HG02610 (cell line): ENCODE measurements around the gene RTN4IP1.
"Not testable (repeated sequence)": the region's sequence is repeated elsewhere in the genome, so short reads cannot be mapped to it uniquely, and the experiment has no call there.

Source experiments
- ATAC-seq: cut with Tn5 transposase; IDR thresholded peaks from one replicate; pipeline ENCODE4 v1.9.1; 2021; ENCODE audit warnings: mild to moderate bottlenecking, moderate library complexity; ENCODE audit not compliant: unreplicated experiment

Gene RTN4IP1

DNA sequence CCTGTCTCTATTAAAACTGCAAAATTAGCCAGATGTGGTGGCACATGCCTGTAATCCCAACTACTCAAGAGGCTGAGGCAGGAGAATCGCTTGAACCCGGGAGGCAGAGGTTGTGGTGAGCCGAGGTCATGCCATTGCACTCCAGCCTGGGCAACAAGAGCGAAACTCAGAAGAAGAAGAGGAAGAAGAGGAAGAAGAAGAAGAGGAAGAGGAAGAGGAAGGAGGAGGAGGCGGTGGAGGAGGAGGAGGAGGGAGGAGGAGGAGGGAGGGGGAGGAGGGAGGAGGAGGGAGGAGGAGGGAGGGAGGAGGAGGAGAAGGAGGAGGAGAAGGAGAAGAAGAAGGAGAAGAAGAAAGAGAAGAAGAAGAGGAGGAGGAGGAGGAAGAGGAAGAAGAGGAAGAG lies 40.4 kb downstream of the RTN4IP1 start:
- ATAC-seq, result not testable (repeated sequence)

DNA sequence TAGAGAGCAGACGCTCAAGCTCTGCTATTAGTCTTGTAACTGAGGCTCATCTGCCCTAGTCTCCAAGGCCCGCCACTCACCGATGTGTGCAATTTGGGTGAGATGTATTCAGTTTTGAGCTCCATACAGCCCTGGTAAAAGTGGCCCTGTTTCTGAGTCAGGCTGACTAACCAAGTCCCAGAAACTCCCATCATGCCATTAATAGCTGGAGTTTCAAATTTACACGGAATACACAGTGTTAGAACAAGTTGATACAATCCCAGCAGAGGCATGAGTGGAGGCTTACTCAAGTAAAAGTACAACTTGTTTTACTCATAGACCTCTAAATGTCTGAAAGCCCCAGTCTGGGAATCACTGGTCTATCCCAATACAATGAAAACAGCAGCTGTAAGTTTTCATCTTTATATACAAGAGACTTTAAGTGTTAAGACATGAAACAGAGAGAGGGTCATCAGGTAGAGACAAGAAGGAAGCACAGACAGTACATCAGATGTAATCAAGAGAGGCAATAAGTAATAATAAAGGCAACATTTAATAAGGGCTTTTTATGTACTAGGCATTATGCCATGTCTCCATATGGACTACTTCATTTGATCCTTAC lies 42.4 kb downstream of the RTN4IP1 start:
- ATAC-seq, result no peak

DNA sequence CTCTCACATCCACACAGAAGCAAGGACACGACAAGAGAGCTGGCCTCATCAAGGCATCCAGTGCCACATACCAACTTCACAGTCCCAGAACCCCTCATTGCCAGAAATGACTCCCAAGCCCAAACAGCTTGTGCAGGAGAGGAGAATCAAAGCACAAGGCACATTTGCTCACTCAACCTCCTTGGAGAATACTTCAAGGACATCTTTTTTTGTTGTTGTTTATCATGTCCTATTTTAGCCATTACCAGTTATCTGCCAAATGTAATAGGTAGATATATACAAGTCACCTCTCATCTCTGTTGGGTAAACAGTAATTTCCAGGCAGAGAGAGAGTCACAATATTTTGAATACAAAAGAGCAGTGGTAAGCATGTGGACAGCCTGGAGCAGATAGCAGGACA lies 47.8 kb downstream of the RTN4IP1 start:
- no peak for ATAC-seq

DNA sequence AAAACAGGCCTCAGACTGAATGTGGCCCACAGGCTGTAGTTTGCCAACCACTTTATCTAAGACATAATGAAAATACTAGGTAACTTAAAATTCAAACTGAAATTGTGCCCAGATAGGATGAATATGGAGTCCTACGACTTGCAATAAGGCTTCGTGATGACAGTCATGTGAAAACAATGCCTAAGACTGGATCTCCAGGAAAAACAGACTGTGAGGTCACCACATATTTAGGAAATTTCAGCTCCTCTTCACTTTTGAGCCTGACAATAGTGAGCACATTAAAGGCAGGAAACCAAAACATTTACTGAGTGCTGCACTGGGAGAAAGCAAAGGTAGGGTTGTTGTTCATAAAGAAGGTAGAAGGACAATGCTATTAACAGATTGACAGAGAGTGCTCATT lies 50.0 kb downstream of the RTN4IP1 start:
- no peak for ATAC-seq

DNA sequence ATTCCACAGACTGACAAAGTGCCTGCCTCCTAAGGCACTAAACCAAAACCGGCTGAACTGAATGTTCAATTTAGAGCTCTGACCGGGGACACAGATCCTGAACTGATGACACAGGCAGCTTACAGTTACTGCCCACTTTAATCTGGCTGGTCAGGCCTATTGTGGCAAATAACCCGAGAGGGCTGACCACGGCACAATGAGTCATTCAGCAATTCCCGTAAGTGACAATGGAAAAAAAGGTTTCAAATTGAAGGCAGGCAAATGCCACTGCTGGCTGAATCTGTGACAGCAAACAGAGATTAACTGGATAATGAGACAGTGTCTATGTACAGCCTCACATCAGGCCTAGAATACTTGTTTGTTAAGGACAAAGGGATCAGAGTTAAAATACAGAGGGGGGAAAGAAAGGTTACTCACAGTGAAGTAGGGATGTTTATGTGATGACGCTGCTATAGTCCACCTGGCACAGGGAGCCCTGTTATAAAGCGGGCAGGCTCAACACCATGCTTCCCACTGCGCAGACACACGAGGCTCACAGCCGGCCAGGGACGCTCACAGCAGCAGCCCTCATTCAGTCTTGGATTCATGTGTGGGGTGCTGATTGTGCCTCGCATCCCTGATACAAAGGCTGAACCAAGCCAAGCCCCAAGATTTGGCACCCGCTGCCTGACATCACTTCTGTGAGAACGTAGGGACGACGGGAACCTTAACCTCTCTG lies 54.4 kb downstream of the RTN4IP1 start:
- no peak for ATAC-seq

DNA sequence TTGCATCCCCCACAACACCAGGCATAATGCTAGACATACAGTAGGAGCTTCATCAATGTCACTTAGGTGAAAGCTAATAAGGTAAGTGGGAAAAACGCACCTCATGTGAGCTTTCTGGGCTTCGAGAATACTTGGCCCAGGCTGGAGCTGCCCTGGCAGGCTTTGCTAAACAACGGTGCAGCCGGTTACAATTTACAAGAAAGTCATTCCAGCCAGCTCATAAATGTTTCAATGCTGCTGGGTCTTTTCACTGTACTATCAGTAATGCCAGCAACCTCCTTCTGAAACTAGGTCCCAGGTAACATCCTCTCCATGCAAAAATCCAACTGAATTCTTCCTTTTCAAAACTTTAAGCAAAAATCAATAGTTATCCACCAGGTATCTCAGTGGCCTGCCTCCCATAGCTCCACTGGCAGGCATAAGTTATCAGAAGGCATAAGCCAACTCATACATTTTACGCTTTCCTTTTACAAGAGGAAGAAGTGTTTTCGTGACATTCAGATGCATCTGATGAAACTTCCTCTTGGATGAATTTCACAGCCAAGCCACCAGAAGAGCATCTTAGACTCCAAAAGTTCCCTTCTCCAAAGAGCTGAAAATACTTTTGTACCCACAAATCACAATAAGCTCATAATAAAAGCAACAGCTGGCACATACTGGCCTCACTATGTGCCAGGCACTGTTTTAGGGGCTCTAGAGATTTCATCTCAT lies 56.3 kb downstream of the RTN4IP1 start:
- ATAC-seq, result no peak

DNA sequence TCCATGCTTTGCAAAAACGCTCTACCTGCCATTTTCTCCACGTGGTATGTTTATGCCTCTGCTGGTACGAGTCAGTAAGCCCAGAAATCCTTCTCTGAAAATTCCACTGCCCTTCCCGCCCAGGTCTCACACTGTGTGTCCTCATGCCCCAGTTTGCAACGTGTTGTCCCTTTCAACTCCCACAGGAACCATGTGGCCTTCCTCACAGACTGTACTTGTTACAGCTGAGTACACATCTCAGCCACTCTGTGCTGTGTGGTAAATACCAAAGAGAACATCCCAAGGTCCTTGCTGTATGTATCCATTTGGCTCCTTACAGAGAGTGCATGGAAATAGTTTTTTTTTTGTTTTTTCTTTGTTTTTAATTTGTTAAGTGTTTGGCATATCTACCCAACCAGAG lies 56.9 kb downstream of the RTN4IP1 start:
- ATAC-seq, result no peak

DNA sequence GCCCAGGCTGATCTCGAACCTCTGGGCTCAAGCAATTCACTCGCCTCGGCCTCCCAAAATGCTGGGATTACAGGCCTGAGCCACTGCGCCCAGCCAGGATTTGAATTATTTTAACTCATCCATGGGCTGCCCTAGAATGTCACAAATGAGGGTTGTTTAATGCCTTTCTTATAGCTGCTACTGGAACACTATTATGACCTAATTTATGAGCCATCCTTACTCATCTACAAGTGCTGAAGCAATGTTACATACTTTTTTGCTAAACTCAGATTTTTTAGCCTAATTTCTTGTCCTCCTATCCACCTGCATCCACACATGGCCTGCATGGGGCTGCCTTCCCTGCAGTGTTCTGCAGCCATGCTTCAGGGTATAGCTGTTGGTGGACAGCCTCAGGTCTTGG lies 59.9 kb downstream of the RTN4IP1 start:
- ATAC-seq, result no peak

DNA sequence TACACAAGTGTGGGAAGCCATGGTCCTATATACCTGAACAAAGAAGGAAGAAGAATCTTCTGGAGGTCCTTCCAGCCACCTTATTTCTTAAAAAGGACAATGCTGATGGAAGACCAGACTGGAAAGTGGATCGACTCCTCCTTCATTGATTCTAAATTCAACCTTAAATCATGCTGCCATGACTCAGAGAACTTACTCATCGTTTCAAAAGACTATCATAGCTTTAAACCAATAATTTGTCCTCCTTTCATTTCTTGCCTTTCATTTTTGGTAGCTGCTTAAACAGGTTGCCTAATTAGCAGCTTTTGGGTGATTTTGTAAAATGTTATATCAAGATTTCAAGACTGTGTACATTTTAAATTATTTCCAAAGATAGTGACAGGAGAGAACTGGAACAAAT lies 60.8 kb downstream of the RTN4IP1 start:
- no peak for ATAC-seq

DNA sequence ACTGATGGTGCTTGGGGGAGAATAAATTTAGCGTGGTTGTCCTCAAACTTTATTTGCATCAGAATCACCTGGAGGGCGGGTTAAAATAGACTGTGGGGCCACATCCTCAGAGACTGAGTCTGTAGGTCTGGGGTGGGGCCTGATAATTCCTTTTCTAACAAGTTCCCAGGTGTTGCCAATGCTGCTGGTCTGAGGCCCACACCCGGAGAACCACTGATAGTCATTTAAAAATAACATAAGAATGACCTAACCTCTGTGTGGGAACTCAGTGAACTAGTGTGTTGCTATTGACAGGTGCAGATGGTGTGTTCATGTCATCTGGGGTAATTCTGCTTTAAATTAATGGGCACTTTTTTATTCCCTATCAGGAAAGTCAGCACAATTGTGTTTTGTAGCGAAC lies 64.8 kb downstream of the RTN4IP1 start:
- ATAC-seq, result no peak

DNA sequence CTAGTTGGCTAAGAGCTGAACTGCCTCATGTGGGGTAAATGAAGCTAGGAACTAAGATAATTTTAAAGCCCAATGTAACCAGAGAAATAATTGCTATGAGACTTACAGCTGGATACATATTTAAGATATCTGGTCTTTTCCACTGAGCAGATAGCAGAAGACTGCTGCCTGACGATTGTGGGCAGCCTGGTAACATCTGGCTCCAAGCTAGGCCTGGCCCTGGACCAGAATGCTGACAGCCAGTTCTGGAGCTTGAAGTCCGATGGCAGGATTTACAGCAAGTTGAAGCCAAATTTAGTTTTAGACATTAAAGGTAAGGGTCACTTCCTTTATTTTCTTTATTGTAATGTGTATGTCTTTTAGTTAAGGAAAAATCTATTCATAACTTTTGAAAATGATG lies 65.7 kb downstream of the RTN4IP1 start:
- ATAC-seq, result no peak

DNA sequence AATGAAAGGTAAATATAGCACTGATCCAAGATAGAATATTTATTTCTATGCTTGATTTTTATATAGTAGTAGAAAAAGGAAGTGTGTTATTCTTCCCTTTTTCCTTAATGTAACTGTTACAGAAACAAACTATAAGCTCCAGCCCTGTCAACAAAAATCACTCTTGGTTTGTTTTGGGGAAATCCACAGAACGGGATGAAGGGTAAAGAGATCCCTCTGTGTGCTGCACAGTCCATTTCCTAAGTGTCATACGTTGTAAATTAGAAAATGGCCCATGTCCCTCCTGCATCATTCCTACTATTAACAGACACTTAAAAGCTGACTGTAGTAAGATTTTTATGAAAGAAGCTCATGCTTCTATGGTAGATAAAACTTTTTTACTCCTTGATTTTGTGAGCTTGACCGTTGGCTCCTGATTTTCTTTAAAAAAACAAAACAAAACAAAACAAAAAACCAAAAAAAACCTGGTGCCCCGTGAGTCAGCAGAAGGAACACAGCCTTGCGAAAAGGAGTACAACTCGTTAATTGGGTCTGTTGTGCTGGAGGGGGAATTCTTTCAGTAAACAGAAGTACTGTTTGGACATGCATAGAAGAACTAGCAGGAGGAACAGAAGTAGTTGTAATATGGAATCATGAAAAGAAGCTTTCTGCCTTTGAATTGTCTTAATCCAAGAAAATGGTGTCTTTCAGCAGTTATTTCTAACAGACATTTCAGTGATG lies 67.5 kb downstream of the RTN4IP1 start:
- no peak for ATAC-seq

DNA sequence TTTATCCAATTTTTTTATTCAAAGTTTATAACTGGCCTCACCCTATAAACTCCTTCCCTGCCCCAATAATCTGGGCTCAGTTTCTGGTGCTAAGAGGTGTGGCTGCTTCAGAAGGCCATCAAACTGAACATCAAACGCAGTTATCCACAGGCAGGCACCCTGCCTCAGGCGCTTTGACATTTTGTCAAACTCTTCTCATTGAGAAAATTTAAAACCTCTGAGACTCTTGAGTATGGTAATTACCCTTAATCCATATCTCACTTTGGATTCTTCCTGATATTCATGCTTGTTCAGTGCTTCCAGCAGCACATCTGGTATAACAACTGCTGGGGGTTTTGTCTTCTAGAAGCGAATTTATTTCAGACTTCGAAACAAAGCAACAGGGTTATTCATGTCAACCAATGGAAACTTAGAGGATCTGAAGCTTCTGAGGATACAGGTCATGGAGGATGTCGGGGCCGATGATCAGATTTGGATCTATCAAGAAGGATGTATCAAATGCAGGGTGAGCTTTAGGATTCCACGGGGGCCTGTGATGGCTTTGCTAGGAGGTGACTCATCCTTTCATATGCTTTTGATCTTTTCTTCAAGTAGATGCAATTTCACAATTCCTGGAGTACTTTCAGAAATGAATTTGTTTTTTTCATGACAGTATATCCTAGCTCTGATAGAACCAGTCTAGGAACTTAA lies 68.2 kb downstream of the RTN4IP1 start:
- no peak for ATAC-seq

DNA sequence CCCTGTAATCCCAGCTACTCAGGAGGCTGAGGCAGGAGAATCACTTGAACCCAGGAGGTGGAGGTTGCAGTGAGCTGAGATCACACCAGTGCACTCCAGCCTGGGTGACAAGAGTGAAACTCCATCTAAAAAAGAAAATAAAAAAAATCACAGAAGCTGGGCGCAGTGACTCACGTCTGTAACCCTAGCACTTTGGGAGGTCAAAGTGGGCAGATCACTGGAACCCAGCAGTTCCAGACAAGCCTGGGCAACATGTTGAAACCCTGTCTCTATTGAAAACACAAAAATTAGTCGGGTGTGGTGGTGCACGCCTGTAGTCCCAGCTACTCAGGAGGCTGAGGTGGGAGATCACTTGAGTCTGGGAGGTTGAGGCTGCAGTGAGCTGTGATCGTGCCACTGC lies 69.6 kb downstream of the RTN4IP1 start:
- not testable (repeated sequence) for ATAC-seq

DNA sequence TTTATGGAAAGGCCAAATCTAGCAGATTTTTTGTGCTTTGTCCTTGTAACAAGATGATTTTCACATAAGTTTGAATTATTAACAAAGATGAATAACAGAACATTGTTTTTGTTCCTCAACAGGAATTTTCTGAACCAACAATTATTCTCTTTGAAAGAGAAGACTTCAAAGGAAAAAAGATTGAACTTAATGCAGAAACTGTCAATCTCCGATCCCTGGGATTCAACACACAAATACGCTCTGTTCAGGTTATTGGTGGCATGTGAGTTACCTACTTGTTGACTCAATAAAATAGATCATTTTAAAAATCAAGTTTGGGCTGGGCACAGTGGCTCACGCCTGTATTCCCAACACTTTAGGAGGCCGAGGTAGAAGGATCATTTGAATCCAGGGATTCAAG lies 70.9 kb downstream of the RTN4IP1 start:
- ATAC-seq, result no peak

DNA sequence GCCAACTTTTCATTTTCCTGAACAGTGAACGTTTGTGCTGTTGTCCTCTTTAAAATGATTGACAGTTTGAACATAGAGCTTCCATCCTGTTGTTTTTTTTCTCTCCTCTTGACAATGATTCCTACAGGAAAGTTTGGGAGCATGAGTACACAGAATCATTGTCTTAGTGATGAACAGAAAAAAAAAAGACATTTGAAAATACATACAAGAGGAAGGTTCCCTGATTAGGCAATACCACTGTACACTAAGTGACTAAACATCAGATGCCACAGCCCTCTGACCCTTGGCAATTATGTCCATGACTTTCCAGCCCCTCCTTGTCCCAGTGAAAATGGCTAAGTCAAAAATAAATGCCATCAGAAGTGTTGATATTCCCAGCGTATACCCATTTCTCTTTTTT lies 71.5 kb downstream of the RTN4IP1 start:
- no peak for ATAC-seq

DNA sequence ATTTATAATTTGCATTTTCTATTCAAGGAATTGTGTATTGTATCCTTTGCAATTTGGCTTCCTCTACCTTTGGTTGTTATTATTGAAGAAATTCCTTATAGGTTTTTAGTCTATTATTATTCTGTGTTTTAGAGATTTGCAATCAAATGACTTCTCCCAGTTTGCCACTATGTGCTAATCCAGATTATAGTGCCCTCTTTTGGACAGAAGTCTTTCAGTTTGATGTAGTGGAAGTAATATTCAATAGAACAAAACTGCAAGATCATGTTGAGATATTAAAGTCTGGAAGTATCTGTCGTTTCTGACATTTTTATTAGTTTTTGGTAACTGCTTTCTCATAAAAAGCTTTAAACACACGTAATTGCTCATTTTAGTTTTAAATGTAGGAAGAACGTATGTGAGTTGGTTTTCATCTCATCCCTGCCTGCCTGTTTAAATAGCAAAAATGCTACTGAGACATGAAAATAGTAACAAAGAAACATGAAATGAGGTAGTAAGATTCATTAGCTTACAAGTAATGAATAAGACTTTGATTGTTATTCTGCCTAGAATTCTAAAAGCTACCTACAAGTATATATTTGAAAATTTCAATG lies 72.8 kb downstream of the RTN4IP1 start:
- ATAC-seq, result no peak

DNA sequence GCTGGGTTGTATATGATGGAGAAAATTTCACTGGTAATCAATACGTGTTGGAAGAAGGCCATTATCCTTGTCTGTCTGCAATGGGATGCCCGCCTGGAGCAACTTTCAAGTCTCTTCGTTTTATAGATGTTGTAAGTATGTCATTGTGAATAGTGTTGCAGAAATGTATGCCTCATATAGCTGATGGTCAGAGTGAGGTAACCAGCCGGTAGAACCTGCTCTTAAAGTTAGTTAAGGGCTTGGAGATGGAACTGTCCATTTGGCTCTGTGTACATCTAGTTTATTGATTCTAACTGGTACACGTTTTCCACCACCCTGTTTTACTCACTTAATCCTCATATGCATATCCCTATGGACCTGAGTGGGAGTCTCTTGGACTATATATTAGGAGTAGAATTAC lies 73.5 kb downstream of the RTN4IP1 start:
- ATAC-seq, result no peak

DNA sequence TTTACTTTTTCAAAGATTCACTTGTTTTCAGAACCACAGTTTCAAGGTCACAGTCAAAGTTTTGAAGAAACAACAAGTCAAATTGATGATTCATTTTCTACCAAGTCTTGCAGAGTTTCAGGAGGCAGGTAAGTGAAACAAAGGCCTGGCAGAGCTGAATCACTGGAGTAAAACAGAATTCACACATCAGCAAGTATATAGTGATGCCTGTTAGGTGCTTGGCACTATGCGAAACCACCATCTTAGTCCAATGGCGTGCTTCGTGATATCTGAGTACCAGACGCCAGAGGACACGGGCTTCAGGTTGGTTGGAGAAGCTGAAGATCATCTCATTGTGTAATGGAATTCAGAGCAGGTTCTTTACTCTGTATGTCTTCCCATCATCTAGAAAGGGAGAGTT lies 75.9 kb downstream of the RTN4IP1 start:
- ATAC-seq, result peak; percentile 39

DNA sequence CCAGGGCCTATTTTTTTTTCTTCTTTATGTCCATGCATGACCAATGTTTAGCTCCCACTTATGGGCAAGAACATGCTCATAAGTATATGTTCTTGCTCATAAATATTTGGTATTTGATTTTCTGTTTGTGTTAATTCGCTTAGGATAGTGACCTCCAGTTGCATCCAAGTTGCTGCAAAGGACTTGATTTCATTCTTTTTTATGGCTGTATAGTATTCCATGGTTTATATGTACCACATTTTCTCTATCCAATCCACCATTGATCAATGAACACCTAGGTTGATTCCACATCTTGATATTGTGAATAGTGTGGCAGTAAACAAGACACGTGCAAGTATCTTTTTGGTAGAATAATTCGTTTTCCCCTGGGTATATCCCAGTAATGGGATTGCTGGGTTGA lies 78.1 kb downstream of the RTN4IP1 start:
- ATAC-seq, result no peak

DNA sequence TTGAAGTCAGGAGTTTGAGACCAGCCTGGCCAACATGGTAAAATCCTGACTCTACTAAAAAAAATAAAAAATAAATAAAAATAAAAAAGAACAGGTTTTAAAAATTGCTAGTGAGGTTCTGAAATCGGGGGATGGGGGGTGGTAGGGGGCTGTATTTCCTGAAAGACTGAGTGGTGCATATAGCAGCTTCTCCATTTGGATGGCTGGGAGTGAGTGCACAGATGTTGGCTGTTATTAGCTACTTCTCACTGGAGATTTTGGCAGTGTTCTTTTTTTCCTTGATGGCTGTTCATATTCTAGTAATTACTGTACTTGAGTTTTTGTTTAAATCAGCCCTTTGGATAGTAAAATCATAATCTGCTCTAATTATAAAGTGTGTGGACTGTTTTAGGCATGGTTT lies 79.8 kb downstream of the RTN4IP1 start:
- no peak for ATAC-seq
